DND-41 (cell line): ENCODE data around the gene GLP2R.

Experiments
- ATAC-seq: fragments of 200-7000 bp; cut with Tn5 transposase; 3 replicates; pipeline ENCODE4 v1.9.1; 2021; ENCODE audit warnings: low read depth; ENCODE audit not compliant: insufficient read depth
- DNase-seq: peaks from one replicate; pipeline ENCODE4 v3.0.0-alpha.2; 2020
- H2AFZ ChIP-seq: 2 replicates; pipeline ENCODE4 v1.6.0; 2012; ENCODE audit warnings: low read depth, low read length
- H3K27ac ChIP-seq: 2 replicates; pipeline ENCODE4 v1.5.1; 2012; ENCODE audit warnings: low read length, inconsistent platforms
- H3K27me3 ChIP-seq: fragments of 200-600 bp; sonication (generic); 2 replicates; pipeline ENCODE4 v1.6.0; 2012; ENCODE audit warnings: low read length, mild to moderate bottlenecking, inconsistent platforms; ENCODE audit not compliant: insufficient read depth, poor library complexity
- H3K36me3 ChIP-seq: 2 replicates; pipeline ENCODE4 v1.5.1; 2012; ENCODE audit warnings: low read length, inconsistent platforms; ENCODE audit not compliant: insufficient read depth
- H3K4me1 ChIP-seq: 2 replicates; pipeline ENCODE4 v1.5.1; 2012; ENCODE audit warnings: mild to moderate bottlenecking, low read length; ENCODE audit not compliant: insufficient read depth
- H3K4me2 ChIP-seq: 2 replicates; pipeline ENCODE4 v1.6.0; 2012; ENCODE audit warnings: mild to moderate bottlenecking, moderate library complexity, low read length, inconsistent platforms; ENCODE audit not compliant: insufficient read depth
- H3K4me3 ChIP-seq, 2 experiments: fragments of 200-600 bp in 1 of 2; shearing (Covaris generic) in 1 of 2; 2 replicates each; pipeline ENCODE4 v1.5.1; 2012 to 2016; ENCODE audit warnings: inconsistent platforms in 2 of 2, low read length in 2 of 2, mild to moderate bottlenecking in 2 of 2, low read depth in 1 of 2, moderate library complexity in 1 of 2
- H3K79me2 ChIP-seq: 2 replicates; pipeline ENCODE4 v1.6.0; 2012; ENCODE audit warnings: low read length, inconsistent platforms; ENCODE audit not compliant: insufficient read depth
- H3K9ac ChIP-seq: 2 replicates; pipeline ENCODE4 v1.6.0; 2012; ENCODE audit warnings: low read depth, mild to moderate bottlenecking, inconsistent platforms, low read length, moderate library complexity
- H3K9me3 ChIP-seq: 2 replicates; pipeline ENCODE4 v1.5.1; 2012; ENCODE audit warnings: low read length, moderate library complexity, mild to moderate bottlenecking, inconsistent platforms; ENCODE audit not compliant: insufficient read depth, severe bottlenecking
- H4K20me1 ChIP-seq: 2 replicates; pipeline ENCODE4 v1.6.0; 2012; ENCODE audit warnings: low read length; ENCODE audit not compliant: insufficient read depth
- CTCF ChIP-seq: IDR thresholded peaks from 2 replicates; pipeline ENCODE4 v1.5.1; 2012; ENCODE audit warnings: borderline replicate concordance, low read length, moderate library complexity, mild to moderate bottlenecking; ENCODE audit not compliant: poor library complexity, severe bottlenecking; ENCODE audit errors: extremely low read depth
- EZH2 ChIP-seq: IDR thresholded peaks from 3 replicates; pipeline ENCODE4 v1.6.1; 2012; ENCODE audit warnings: borderline replicate concordance, low read depth, mild to moderate bottlenecking, moderate library complexity, low read length, inconsistent platforms; ENCODE audit not compliant: severe bottlenecking

Gene GLP2R

GRCh38 chr17:9908649-9909042 is 82.9 kb downstream of the GLP2R start:
- Histone ChIP-seq H3K9ac (no peak overlapping the region), H3K4me3 (no peak overlapping the region), H3K36me3 (no peaks in the 10 kb centered on the region), H3K4me1 (no peaks in the 10 kb centered on the region), H4K20me1 (peaks cover 4% of the 10 kb centered on the region), H3K9me3 (no peaks in the 10 kb centered on the region), H3K4me2 (no peak overlapping the region), H3K27me3 (no peaks in the 10 kb centered on the region), H3K79me2 (no peaks in the 10 kb centered on the region), H2AFZ (no peak overlapping the region), H3K27ac (no peak overlapping the region)
- ATAC-seq = no peak
- DNase-seq = no peak
- TF ChIP-seq EZH2 (no peak), CTCF (no peak)

DNA sequence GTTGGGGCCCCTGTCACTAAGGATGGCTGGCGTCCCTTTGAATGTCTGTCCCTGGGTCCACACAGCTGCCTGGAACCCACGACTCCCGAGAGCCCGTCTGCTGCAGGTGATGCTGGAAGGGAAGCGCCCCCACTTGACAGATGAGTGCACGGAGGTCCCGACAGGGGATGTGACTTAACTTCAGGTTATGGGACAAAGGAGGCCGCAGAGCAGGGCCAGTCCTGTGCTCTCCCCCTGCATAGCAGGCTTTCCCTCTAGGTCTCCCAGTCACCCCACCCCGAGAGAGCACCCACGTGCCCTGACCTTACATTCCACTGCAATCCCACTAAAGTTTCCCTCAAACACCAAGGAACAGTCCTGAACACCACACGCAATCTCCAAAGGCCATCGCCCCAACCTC is 85.4 kb downstream of the GLP2R start:
- Histone ChIP-seq H3K79me2 (no peaks in the 10 kb centered on the region), H3K4me1 (no peaks in the 10 kb centered on the region), H3K4me2 (no peak overlapping the region), H3K9me3 (no peaks in the 10 kb centered on the region), H3K27me3 (no peaks in the 10 kb centered on the region), H3K4me3 (no peak overlapping the region), H4K20me1 (peaks cover 4% of the 10 kb centered on the region), H3K27ac (no peak overlapping the region), H2AFZ (no peak overlapping the region), H3K9ac (no peak overlapping the region), H3K36me3 (no peaks in the 10 kb centered on the region)
- ATAC-seq = no peak
- no peak for DNase-seq
- TF ChIP-seq EZH2 (no peak), CTCF (no peak)

DNA sequence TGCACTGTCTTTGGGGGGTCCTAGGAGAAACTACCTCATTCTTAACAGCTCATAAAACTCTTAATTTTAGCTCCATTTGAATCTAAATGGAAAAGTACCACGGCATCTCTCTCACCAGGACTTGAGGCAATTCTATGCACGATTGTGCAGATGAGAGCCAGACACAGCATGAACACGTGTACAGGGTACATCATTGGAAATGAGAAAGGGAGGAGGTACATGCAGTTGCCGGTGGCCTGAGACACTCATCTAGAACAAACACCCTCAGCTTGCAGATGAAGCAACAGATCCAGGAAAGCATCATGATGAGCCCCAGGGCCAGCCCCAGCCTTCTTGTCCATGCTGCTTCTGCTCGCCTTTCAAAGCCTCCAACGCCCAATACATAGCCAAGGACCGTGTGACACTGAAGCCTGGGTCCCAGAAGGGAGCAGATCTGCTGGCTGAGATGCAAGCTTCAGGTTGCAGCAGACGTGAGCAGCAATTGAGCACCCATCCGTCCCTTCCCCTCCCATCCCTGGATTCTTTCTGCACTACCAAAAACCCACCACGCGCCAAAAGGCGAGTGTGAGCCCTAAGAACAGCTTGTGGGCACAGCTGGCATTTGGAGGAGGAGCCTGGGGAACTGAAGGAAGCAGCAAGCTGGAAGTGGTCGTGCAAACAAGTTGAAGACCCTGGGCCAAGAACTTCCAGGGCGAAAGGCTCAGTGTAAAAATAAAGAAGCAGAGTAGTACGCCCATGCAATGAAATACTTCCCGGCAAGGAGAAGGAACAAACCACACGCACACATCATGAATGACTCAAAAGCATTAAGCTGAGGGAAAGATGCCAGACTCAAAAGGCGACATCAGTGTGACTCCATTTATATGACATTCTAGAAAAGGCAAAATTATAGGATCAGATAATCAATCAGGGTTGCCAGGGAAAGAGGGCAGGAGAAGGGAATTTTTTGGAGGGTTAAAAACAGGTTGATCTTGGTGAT is 86.7 kb downstream of the GLP2R start:
- 0 out of 2 replicates have a peak, but pooled peaks cover 6% of the 10 kb centered on the region for H3K36me3 ChIP-seq
- ATAC-seq (no peak), DNase-seq (no peak)
- no peak overlapping the region for H3K4me2 ChIP-seq
- peaks cover 4% of the 10 kb centered on the region for H4K20me1 ChIP-seq
- H3K4me3 ChIP-seq = no peak overlapping the region
- H3K79me2 ChIP-seq = no peaks in the 10 kb centered on the region
- H3K27me3 ChIP-seq = no peaks in the 10 kb centered on the region
- no peak overlapping the region for H3K9ac ChIP-seq
- H3K4me1 ChIP-seq = no peaks in the 10 kb centered on the region
- no peak overlapping the region for H3K27ac ChIP-seq
- TF ChIP-seq EZH2 = no peak
- no peak for TF ChIP-seq CTCF
- H3K9me3 ChIP-seq = no peaks in the 10 kb centered on the region
- no peak overlapping the region for H2AFZ ChIP-seq
